Measurements from ENCODE around the gene SPATS2L.

- TF ChIP-seq CTCF (conservative IDR thresholded peaks at IDR 0.05; ENCODE audit: low read length) (no peak), EZH2phosphoT487 (IDR thresholded peaks at IDR 0.05; ENCODE audit: borderline replicate concordance) (no peak)
These were observed 12.5 kb downstream of the SPATS2L start for GRCh38 chr2:200318940-200319435.

Measured in Loucy (cell line).